Stimulated activated naive CD8-positive, alpha-beta T cell treated with anti-CD3 and anti-CD28 coated beads, Interleukin-15, Interleukin-2, amounts not matched to agents 100 ng/mL and 50 ng/mL, for 24 hours (primary cell): ENCODE measurements around the gene ABCC8.

Source experiments
- H3K27ac Mint-ChIP-seq: one replicate; pipeline ENCODE4 v1.8.0; 2021; ENCODE audit warnings: mild to moderate bottlenecking, mixed read lengths
- H3K27me3 Mint-ChIP-seq: one replicate; pipeline ENCODE4 v1.8.0; 2021; ENCODE audit warnings: mixed read lengths
- H3K36me3 Mint-ChIP-seq: one replicate; pipeline ENCODE4 v1.8.0; 2021; ENCODE audit warnings: low read depth, mixed read lengths
- H3K4me1 Mint-ChIP-seq: one replicate; pipeline ENCODE4 v1.8.0; 2021; ENCODE audit warnings: low read depth, mixed read lengths
- H3K4me3 Mint-ChIP-seq: one replicate; pipeline ENCODE4 v1.8.0; 2021; ENCODE audit warnings: mild to moderate bottlenecking, mixed read lengths
- H3K9me3 Mint-ChIP-seq: one replicate; pipeline ENCODE4 v1.8.0; 2021; ENCODE audit warnings: mixed read lengths

Gene ABCC8

DNA sequence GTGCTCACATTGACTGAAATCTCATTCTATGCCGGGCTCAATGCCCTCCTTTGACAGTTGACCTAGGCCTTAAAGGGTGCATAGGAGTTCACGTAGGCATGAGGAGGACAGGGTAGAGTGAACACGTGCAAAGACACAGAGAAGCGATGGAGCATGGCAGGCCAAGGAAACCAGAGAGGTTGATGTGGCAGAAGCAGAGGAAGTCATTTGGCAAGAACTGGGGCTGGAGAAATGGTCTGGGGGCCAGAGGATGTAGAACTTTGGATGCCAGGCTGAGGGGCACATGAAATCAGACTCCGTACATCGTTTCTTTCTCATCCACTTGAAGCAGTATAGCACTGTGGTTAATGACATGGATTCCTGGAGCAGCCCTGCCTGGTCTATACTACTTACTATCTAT lies 13.6 kb upstream of the ABCC8 start:
- Mint-ChIP-seq H3K9me3 (no peaks in the 10 kb centered on the region), H3K4me3 (no peak overlapping the region), H3K27ac (no peak overlapping the region), H3K36me3 (no peaks in the 10 kb centered on the region), H3K27me3 (peaks cover 12% of the 10 kb centered on the region), H3K4me1 (no peaks in the 10 kb centered on the region)

DNA sequence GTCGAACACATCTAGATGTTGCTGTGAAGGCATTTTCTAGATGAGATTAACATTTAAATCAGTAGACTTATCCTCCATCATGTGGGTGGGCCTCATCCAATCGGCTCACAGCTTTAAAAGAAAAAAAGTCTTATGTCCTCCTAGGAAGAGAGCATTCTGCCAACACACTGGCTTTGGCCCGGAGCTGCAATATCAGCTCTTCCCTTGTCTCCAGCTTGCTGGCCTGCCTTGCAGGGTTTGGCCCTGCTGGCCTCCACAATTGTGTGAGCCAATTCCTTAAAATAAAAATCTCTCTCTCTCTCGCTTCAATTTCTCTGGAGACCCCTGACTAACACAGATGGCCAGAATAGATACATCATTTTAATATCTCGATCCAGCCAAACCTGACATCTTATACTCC lies 13.1 kb upstream of the ABCC8 start:
- Mint-ChIP-seq H3K9me3 (no peaks in the 10 kb centered on the region), H3K27me3 (peaks cover 12% of the 10 kb centered on the region), H3K4me3 (no peak overlapping the region), H3K4me1 (no peaks in the 10 kb centered on the region), H3K27ac (no peak overlapping the region), H3K36me3 (no peaks in the 10 kb centered on the region)

DNA sequence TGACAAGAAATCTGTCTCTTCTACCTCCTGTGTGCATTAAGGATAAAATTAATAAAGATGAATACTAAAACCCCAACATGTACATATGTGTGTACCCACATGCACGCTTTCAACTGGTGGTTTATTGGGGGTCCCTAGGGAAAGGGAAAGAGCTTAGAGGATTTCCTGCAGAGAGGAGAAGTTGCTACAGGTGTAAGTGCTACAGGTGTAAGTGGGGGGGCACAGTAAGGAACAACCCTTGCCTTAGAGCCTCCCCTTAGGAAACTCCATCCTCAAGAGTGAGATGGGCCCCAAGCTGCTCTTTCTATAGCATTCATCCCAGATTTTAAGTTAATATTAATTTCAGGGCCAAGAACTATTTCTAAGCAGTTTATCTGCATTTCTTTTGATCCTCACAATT lies 11.9 kb upstream of the ABCC8 start:
- no peaks in the 10 kb centered on the region for H3K36me3 Mint-ChIP-seq
- H3K9me3 Mint-ChIP-seq = peaks cover 5% of the 10 kb centered on the region
- H3K27ac Mint-ChIP-seq = no peak overlapping the region
- no peaks in the 10 kb centered on the region for H3K4me1 Mint-ChIP-seq
- no peak overlapping the region for H3K4me3 Mint-ChIP-seq
- H3K27me3 Mint-ChIP-seq = peaks cover 17% of the 10 kb centered on the region

DNA sequence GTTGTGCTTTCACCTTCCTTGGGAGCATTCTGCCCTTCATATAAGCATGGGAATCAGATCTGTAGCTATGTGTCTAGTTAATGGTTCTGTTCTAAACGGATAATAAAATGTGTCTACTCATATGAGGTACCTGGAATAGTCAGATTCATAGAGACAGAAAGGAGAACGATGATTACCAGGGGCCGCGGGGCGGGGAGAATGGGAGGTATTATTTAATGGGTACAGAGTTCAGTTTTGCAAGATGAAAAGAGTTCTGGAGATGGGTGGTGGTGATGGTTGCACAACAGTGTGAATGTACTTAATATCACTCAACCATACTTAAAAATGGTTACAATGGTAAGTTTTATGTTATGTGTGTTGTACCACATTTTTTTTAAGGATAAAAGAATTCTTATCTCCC lies 10.0 kb upstream of the ABCC8 start:
- no peaks in the 10 kb centered on the region for H3K36me3 Mint-ChIP-seq
- H3K9me3 Mint-ChIP-seq = peaks cover 8% of the 10 kb centered on the region
- no peak overlapping the region for H3K4me3 Mint-ChIP-seq
- H3K4me1 Mint-ChIP-seq = no peaks in the 10 kb centered on the region
- peaks cover 18% of the 10 kb centered on the region for H3K27me3 Mint-ChIP-seq
- H3K27ac Mint-ChIP-seq = no peak overlapping the region

DNA sequence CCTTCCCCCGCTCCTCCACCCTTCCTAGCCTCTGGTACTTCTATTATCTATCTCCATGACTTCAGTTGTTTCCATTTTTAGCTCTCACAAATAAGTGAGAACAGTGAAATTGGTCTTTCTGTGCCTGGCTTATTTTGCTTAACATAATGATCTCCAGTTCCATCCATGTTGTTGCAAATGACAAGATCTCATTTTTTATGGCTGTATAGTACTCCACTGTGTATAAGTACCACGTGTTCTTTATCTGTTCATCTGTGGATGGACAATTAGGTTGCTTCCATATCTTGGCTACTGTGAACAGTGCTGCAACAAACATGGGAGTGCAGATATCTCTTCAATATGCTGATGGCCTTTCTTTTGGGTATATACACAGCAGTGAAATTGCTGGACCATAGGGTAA lies 6.9 kb upstream of the ABCC8 start:
- H3K9me3 Mint-ChIP-seq = peaks cover 8% of the 10 kb centered on the region
- peaks cover 29% of the 10 kb centered on the region for H3K27me3 Mint-ChIP-seq
- no peak overlapping the region for H3K27ac Mint-ChIP-seq
- no peaks in the 10 kb centered on the region for H3K36me3 Mint-ChIP-seq
- H3K4me3 Mint-ChIP-seq = no peak overlapping the region
- no peaks in the 10 kb centered on the region for H3K4me1 Mint-ChIP-seq

DNA sequence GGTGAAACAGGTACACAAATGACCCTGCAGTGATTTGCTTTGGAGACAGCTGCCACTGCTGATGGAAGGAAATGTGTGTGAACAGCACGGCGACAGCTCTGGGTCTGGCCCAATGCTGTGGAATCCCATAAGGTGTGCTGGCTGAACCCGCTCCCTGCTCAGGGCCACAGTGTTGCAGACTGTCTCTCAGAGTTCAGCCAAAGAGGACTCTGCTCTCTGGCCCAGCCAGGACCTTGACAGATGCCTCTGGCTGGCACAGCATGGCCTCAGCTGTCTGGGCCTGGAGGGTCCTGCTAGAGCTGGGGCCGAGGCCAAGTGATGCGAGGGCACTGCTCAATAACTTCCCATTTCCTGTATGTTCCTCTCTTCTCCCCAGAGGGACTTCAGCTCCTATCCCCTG lies 5.3 kb upstream of the ABCC8 start:
- Mint-ChIP-seq H3K4me3 (no peak overlapping the region), H3K27me3 (peaks cover 40% of the 10 kb centered on the region), H3K27ac (no peak overlapping the region), H3K36me3 (no peaks in the 10 kb centered on the region), H3K4me1 (no peaks in the 10 kb centered on the region), H3K9me3 (peaks cover 8% of the 10 kb centered on the region)

DNA sequence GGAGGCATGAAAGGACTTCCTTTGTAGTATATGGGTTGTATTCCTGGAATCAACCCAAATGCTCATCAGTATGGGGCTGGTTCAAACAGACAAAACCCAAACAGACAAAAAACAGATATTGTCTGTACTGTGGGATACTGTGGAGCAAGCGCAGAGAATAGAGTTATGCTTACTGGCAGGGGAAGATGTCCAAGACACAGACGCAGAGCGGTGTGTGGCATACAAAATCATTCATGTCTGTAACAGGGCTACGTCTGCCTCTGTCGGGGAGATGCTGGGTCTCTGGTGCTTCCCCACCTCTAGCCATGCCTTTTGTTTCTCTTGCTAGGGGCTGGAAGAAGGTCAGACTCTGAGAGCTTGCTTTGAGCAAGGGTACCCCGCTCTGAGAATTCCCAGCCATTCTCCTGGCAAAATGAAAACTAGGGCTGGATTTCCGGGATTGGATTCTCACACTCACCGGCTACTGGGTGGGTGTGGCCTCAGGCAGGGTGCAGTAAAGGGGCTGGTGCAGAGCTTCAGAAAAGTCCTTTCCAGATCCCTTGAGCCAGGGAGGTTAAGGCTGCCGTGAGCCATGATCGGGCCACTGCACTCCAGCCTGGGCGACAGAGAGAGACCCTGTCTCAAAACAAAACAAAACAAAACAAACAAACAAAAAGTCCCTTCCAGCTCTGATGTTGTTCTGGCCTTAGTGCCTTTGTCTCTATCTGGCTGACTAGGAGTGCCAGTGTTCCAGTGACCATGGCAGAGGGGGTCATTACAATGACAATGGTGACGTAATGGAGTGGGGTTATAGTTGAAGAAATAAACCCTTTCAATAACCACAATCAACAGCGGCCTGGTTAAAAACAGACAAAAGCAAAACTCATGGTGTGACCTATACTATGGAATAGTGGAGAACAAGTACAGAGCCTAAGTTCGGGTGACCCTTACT lies 2.9 kb upstream of the ABCC8 start:
- H3K4me1 Mint-ChIP-seq = peaks cover 3% of the 10 kb centered on the region
- no peaks in the 10 kb centered on the region for H3K36me3 Mint-ChIP-seq
- H3K9me3 Mint-ChIP-seq = peaks cover 8% of the 10 kb centered on the region
- peaks cover 57% of the 10 kb centered on the region for H3K27me3 Mint-ChIP-seq
- no peak overlapping the region for H3K4me3 Mint-ChIP-seq
- H3K27ac Mint-ChIP-seq = no peak overlapping the region

DNA sequence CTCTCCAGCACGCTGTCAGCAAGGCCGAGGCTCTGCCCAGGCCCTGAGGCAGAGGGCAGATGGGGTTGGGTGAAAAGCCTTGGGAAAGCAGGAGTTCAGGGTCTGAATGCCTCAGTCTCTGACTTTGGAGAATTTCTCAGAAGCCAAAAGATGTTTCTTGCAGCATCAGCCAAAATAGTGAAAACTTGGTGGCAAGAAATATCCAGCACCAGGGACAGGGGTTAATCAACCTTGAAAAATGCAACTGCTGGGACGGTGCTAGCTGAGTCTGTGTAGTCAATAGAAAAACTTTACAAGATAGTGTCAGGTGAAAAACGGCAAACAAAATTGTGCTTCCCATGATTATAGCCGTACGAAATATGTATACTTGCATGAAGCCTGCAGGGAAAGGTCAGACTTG lies 1.4 kb upstream of the ABCC8 start:
- H3K9me3 Mint-ChIP-seq = no peaks in the 10 kb centered on the region
- no peak overlapping the region for H3K27ac Mint-ChIP-seq
- H3K27me3 Mint-ChIP-seq = peaks cover 65% of the 10 kb centered on the region
- H3K4me1 Mint-ChIP-seq = peaks cover 3% of the 10 kb centered on the region
- no peak overlapping the region for H3K4me3 Mint-ChIP-seq
- H3K36me3 Mint-ChIP-seq = no peaks in the 10 kb centered on the region

DNA sequence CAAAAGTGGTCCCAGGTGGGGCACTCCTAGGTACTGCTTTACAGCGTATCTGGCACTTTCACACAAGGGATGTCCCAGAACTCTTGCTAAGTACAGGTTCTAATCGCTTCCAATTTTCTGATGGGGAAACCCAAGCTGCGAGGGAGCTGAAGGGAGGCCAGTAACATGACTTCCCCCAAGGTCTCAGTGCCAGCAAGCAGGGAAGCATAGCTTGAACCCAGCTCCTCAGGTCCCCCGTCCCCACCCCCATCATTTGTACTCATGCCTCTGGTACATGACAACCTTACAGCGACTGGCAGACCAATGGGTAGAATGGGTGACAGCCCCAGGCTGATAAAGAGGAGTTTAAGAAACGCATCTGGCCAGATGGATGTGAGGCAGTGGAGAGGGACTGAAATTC lies 716 bp upstream of the ABCC8 start:
- peaks cover 3% of the 10 kb centered on the region for H3K4me1 Mint-ChIP-seq
- H3K4me3 Mint-ChIP-seq = no peak overlapping the region
- no peak overlapping the region for H3K27ac Mint-ChIP-seq
- peaks cover 69% of the 10 kb centered on the region for H3K27me3 Mint-ChIP-seq
- H3K36me3 Mint-ChIP-seq = no peaks in the 10 kb centered on the region
- no peaks in the 10 kb centered on the region for H3K9me3 Mint-ChIP-seq

DNA sequence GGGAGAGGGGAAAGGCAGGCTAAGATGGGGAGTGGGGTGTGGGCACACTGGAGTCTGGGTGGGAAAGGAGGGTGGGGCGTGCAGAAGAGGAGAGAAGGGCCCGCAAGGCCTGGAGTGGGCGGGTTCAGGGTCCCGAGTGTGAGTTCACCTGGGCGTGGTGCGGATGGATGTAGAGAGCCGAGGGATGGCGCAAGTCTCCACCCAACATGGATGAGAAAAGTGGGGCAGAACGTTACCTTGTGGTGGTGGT lies 364 bp upstream of the ABCC8 start:
- peaks cover 69% of the 10 kb centered on the region for H3K27me3 Mint-ChIP-seq
- no peak overlapping the region for H3K4me3 Mint-ChIP-seq

DNA sequence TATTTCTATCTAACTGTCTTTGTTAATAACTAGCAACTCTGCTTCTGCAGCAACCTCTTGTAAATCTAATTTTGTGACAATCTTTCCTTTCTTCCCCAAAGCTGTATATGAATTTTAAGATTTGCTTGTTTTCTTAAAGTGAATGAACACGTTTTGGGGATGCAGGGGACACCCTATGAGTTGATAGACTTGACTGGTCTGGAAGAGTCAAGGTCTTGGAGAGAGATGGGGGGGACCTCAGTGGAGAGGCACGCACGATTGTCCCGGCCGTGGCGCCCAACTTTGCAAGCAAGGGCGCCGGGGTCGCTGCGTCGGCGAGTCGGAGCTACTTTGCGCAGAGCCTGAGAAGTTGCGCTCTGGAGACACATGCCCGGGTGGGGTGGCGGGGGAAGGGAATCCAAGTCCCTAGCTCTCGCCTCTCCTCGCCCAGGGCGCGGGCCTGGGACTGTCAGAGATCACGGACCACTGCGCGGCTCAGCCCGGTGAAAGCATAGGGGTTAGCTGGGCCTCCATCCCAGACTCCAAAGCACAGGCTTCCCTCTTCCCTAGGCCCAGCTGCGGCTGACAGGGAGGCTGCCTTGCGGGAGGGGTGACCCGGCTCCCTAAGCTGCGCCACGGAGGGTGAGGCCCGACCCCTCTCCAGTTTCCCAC lies 854 bp downstream of the ABCC8 start:
- H3K27me3 Mint-ChIP-seq = peaks cover 73% of the 10 kb centered on the region
- H3K4me3 Mint-ChIP-seq = peak overlapping the region; percentile 38
- H3K4me1 Mint-ChIP-seq = peaks cover 3% of the 10 kb centered on the region
- no peaks in the 10 kb centered on the region for H3K9me3 Mint-ChIP-seq
- no peaks in the 10 kb centered on the region for H3K36me3 Mint-ChIP-seq
- no peak overlapping the region for H3K27ac Mint-ChIP-seq

More for the DNA sequence above, 364 bp upstream of the ABCC8 start:
- H3K27ac Mint-ChIP-seq = no peak overlapping the region
- no peaks in the 10 kb centered on the region for H3K9me3 Mint-ChIP-seq
- peaks cover 3% of the 10 kb centered on the region for H3K4me1 Mint-ChIP-seq
- H3K36me3 Mint-ChIP-seq = no peaks in the 10 kb centered on the region

DNA sequence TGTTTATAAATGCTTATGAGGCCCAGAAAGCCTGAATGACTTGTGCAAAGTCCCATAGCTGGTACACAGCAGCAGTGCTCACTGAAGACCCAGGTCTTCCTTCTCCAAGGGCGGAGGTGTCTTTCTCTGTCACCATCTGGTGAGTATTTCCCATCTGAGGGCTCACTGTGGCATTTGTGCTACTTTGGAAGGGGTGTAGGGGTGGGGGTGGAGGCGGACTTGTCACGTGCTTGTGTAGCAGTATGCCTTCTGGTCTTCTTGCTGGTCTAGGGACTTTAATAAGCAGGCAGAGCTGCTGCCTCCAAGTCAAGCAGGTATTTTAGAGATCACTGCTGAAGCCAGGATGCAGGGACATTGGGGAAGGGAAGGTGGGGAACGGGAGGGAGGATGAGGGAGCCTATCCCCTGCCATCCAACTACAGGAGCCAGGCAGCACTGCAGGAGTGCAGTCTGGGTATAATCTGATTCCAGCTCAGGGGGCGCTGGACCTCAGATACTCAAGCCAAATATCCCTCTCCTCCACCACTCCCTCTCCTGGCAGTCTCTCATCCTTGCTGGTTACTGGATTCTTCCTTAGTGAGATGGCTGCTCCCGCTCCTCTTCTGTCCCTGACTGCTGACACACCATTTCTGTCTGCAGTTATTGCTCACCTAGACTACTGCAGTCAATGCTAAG lies 3.4 kb downstream of the ABCC8 start:
- H3K4me3 Mint-ChIP-seq = no peak overlapping the region
- peaks cover 53% of the 10 kb centered on the region for H3K27me3 Mint-ChIP-seq
- H3K36me3 Mint-ChIP-seq = no peaks in the 10 kb centered on the region
- H3K27ac Mint-ChIP-seq = no peak overlapping the region
- H3K9me3 Mint-ChIP-seq = no peaks in the 10 kb centered on the region
- peaks cover 3% of the 10 kb centered on the region for H3K4me1 Mint-ChIP-seq

DNA sequence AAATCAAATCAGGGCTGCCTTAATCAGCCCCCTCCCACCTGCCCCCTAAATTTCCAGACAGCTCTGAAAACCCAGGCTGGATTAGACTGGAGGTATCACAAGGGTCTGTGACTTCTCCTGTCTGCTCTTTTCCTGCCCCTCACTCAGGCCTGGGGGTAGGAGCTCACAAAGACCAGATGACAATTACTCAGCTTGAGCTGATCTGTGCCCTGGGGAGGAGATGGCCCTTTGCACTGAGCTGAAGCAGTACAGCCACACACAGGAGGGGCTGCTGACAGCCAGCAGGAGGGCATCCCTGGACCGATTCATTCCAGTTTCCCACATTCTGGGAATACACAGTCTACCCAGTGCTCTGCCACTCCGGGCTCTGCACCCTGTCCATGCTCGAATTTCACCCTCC lies 4.2 kb downstream of the ABCC8 start:
- no peaks in the 10 kb centered on the region for H3K36me3 Mint-ChIP-seq
- H3K27me3 Mint-ChIP-seq = peaks cover 46% of the 10 kb centered on the region
- H3K4me1 Mint-ChIP-seq = peaks cover 3% of the 10 kb centered on the region
- no peaks in the 10 kb centered on the region for H3K9me3 Mint-ChIP-seq
- H3K27ac Mint-ChIP-seq = no peak overlapping the region
- no peak overlapping the region for H3K4me3 Mint-ChIP-seq

DNA sequence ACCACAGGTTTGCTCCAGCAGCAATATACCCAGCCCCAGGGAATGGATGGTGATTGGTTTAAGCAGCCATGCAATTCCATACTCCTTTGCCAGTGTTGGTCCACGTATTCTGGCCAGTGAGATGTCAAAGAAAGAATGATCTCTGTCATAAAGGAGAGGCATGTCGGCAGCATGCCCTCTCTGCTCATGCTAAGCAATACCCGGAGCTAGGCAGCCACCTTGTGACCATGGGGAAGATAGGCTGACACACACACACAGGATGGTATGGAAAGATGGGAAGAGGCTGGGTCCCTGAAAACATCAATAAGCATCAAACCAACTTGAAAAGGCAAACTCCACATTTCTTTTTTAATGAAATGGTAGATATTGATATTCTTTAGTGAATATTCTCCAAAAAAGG lies 5.1 kb downstream of the ABCC8 start:
- Mint-ChIP-seq H3K9me3 (no peaks in the 10 kb centered on the region), H3K27me3 (peaks cover 40% of the 10 kb centered on the region), H3K27ac (no peak overlapping the region)

DNA sequence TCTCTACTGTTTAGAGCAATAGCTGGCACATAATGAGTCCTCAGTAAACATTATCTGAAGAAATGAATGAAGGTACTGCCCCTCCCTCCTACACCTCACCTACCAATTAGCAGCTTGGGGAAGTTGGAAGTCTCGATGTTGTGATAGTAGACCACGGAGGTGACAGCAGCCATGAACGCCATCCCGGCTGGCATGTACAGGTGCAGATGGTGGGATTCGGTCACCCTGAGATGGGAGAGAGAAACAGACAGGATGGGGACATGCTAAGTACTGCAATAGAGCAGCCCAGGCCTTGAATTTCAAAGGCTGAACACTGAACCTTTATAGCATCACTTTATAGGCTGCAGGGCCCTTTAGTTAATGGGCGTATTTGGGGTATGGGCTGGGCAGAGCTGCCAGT lies 6.6 kb downstream of the ABCC8 start:
- no peak overlapping the region for H3K27ac Mint-ChIP-seq
- H3K4me1 Mint-ChIP-seq = no peaks in the 10 kb centered on the region
- H3K4me3 Mint-ChIP-seq = no peak overlapping the region
- H3K9me3 Mint-ChIP-seq = no peaks in the 10 kb centered on the region
- H3K27me3 Mint-ChIP-seq = peaks cover 28% of the 10 kb centered on the region
- no peaks in the 10 kb centered on the region for H3K36me3 Mint-ChIP-seq

More for the DNA sequence above, 5.1 kb downstream of the ABCC8 start:
- peaks cover 3% of the 10 kb centered on the region for H3K4me1 Mint-ChIP-seq
- no peak overlapping the region for H3K4me3 Mint-ChIP-seq
- H3K36me3 Mint-ChIP-seq = no peaks in the 10 kb centered on the region
